NCI-H1105 treated with DMSO at 0.1 percent for 48 hours (cell line): ENCODE measurements around the gene NINJ1.
"Not testable (repeated sequence)": the region's sequence is repeated elsewhere in the genome, so short reads cannot be mapped to it uniquely, and the experiment has no call there.

Experiments
- DNase-seq: peaks from one replicate; lab custom pipeline; 2025; lab: John Stamatoyannopoulos, UW

NINJ1 gene

GRCh38 chr9:93118863-93119702 is 15.0 kb downstream of the NINJ1 start:
- no peak for DNase-seq

- no peak for DNase-seq
Measured at GRCh38 chr9:93117924-93118862, 15.9 kb downstream of the NINJ1 start.

- DNase-seq, result not testable (repeated sequence)
Measured at GRCh38 chr9:93117521-93117920, 16.5 kb downstream of the NINJ1 start.

- no peak for DNase-seq
Measured at GRCh38 chr9:93116072-93116961, 17.7 kb downstream of the NINJ1 start.

GRCh38 chr9:93115486-93116071 is 18.5 kb downstream of the NINJ1 start:
- DNase-seq, result no peak

GRCh38 chr9:93114984-93115335 is 19.1 kb downstream of the NINJ1 start:
- no peak for DNase-seq

- no peak for DNase-seq
Measured at GRCh38 chr9:93114169-93114983, 19.7 kb downstream of the NINJ1 start.

- no peak for DNase-seq
Measured at GRCh38 chr9:93112864-93113389, 21.1 kb downstream of the NINJ1 start.

GRCh38 chr9:93112116-93112863 is 21.8 kb downstream of the NINJ1 start:
- no peak for DNase-seq

GRCh38 chr9:93111371-93112115 is 22.5 kb downstream of the NINJ1 start:
- DNase-seq, result no peak

- no peak for DNase-seq
Measured at GRCh38 chr9:93111001-93111370, 23.1 kb downstream of the NINJ1 start.

- no peak for DNase-seq
Measured at GRCh38 chr9:93110311-93110855, 23.7 kb downstream of the NINJ1 start.

GRCh38 chr9:93108291-93109041 is 25.6 kb downstream of the NINJ1 start:
- no peak for DNase-seq

- DNase-seq, result no peak
Measured at GRCh38 chr9:93107825-93108161, 26.3 kb downstream of the NINJ1 start.

GRCh38 chr9:93107151-93107824 is 26.8 kb downstream of the NINJ1 start:
- DNase-seq, result no peak

- no peak for DNase-seq
Measured at GRCh38 chr9:93105620-93106019, 28.4 kb downstream of the NINJ1 start.

- DNase-seq, result not testable (repeated sequence)
Measured at GRCh38 chr9:93101086-93101485, 33.0 kb downstream of the NINJ1 start.

GRCh38 chr9:93100276-93100636 is 33.8 kb downstream of the NINJ1 start:
- no peak for DNase-seq
